HG02970 (cell line): ENCODE measurements around the gene LRP1B.

Source experiments
- ATAC-seq: cut with Tn5 transposase; IDR thresholded peaks from one replicate; pipeline ENCODE4 v1.9.1; 2021; ENCODE audit warnings: mild to moderate bottlenecking, moderate library complexity, moderate number of reproducible peaks; ENCODE audit not compliant: unreplicated experiment, low FRiP score

The LRP1B gene

DNA sequence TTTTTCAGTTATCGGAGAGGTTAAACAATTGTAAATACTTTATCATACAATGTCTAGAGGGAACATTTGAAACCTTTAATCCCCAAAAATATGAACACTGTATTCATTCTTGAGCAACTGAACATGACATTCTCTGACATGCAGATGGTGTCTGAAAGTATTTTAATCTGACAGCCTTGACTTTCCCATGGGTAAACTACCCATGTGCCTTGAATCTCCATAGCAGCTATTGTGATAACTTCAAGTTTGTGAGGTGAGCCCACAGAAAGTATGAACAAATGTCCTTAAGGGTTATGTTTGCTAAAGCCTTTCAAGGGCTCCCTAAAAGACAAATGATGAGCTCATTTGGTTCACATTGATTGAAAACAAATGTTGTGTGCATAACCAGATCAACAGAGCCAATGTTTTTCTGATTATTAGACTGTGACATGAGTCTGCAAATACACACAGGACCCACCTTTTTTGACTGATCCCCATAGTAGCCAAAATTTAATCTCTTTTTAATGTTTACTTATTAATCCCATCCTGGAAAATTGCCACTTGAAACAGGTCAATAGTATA, 1326.0 kb downstream of the LRP1B start:
- ATAC-seq = no peak

DNA sequence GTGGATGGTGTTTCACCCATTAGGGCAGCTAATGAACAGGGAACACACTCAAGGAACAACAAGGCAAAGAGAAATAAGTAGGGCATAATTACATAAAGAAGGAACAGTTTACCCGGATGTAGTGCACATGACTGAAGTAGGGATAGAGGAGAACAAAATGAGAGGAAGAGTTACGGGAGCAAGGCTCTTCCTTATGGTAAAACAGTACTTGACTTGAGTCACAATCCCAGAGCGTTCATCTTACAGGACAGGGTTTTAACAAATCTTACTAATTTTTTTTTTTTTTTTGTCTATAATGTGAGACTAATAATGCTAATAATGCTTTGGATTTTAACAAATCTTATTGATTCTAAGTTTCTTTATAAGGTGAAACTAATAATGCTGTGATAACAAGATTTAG, 1329.5 kb downstream of the LRP1B start:
- ATAC-seq = no peak

DNA sequence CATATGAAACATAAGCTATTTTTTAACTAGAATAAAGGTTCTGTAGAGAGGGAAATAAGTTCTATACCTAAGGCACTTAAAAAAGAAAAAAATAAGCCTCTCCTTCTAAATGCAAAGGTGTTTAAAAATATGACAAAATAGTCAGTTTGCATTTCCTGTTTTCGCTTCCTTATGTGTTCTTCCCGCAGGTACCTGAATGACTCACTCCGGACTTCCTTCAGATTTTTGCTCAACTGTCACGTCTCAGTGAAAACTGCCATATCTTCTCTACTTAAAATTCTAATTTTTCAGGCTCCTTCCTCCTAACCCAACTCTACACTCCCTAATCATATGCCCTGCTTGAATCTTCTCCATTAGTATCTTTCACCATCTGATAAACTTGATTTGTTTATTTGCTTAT, 1333.1 kb downstream of the LRP1B start:
- ATAC-seq = no peak

DNA sequence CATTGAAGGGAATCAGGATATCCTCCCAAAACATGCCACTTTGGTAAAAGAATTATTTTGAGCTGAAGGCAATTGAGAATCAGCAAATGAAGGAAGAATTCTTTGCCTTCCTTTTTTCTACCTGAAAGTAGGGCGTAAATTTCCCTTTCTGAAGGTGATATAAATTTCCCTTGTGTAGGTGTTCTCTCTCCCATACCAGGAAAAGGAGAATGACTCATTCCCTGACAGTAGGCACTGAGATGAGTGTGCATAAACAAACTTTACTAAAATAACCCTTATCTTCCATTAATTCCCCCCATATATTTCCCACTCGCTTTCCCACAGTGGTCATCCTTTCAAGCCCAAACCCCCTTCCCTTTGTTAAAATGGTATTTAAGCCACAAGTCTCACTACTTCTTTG, 1339.0 kb downstream of the LRP1B start:
- no peak for ATAC-seq

DNA sequence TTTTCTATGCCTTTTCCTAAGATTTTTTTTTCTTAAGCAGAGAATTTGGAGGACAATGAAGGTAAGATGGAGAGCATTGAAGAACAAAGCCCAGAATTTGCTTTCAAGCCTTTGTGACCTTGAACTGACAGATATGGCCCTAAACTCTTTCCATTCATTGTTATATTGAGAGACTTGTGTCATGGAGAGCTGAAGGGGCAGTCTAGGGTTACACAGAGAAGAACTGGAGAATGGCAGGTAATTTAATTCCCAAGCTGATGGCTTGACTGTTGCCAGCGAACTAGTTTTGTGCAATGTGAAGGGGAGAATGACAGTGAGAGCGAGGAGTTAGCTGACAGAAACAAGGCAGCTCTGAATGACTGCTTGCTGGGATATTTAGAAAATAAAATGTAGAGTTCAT, 1344.2 kb downstream of the LRP1B start:
- no peak for ATAC-seq

DNA sequence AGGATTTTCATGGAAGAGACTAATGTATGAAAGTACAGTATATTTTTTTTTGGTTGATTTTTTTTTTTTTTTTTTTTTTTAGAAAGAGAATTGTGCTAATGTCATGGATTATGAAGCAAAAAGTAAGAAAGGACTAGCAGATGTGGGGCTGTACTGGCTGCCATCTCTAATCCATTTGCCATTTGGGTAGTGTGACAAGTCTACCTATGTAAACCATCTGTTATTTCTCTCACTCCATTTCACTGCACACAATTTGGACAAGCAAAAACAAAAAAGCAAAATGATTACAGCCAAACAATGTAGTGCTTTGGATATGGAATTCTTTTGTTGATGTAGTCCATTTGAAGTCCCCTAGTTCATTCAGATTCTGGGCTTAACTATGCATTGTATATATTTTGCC, 1355.4 kb downstream of the LRP1B start:
- no peak for ATAC-seq

DNA sequence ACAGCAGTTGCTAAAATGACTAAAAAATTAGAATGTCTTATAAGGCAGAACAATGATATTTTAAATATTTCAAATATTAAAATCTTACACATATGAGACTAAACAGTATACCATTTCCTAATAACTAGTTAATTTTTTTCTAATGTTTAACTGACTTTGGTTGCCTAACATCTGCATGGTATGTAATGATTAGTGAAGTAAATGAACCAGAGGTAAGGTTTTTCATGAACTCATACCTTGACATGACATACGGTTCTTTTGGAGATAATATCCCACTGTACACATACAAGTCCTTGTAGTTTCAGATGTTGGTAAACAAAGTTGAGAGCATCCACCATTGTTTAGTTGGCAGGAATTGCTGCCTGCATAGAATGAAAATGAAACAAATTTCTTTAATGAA, 1360.2 kb downstream of the LRP1B start:
- ATAC-seq = no peak

DNA sequence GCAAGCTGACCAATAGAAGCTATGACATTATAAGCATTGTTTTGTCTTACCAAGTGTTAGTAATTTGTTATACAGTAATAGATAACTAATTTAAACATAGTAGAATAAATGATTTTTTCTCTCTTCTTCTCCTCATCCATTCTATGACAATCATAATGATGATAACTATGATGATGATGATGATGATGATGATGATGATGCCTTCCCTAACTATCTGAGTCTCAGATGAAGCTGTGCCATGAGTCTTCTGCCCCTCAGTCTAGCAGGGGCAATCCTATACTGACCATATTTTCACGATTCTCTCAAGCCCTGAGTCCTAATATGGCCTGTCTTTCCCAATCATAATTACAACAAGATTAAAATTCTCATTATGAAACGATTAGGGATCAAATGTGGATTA, 1369.0 kb downstream of the LRP1B start:
- ATAC-seq = no peak

DNA sequence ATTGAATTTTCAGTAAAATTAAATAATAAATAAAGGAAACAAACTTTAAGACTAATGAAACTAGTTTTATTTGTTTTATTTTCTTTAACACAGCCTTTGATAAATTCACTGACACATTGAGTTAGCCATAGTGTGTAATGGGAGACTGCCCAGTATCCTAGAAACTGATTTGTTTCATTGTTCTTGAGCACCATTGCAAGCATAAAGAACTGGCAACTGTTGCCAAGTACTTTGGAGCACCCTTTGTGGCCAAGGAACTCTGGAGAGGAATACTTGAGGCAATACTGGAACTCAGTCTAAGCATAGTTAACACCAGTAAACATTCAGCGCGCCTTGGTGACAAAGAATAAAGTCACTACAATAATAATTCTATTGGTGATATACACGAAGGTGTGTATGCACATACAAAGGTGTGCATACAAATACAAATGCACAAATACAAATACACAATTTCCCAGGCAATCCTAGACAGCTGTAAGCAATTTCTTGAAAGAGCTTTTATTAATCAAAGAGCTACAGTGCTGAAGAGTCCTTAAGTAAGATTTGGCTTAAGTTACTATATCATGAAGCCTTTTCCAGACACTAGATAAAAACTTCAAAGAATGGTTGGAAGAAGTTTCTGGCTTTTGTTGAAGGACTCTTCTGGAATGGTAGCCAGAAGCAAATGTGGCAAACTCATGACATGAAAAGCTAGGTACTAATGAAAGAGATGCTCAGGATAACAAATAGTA, 1371.2 kb downstream of the LRP1B start:
- no peak for ATAC-seq

DNA sequence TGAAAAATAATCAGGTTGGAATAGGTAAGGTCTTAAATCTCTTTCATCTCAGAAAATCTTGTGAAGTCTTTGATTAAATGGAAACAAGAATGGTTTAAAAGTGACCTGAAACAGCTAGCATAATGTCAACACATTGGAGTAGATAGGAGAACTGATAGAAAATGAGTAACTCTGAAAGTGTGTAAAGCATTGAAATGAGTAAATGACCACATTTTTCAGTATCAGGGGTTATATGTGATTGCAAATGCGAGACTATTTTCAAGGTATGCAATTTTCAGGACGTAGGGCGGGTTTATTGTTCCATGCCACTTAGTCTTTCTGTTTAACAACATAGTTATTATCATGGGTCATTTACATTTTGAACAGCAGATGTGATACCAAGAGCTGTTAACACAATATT, 1383.2 kb downstream of the LRP1B start:
- peak; percentile 83 for ATAC-seq

DNA sequence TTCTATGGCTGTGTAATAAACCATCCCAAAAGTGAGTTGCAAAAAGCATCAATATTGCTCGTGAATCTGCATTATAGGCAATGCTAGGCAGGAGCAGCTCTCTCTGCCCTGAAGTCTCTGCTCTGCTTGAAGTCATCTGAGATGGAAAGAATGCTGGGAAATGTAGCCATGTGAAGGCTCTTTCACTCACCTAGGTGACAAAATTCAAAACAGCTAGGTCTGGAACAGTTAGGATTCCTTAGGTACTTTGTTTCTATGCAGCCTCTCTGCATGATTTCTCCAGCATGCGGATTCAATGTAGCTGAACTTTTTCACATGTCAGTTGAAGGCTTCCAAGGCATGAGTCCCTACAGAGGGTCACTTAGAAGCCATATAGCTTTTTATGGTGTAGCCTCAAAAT, 1383.7 kb downstream of the LRP1B start:
- no peak for ATAC-seq

DNA sequence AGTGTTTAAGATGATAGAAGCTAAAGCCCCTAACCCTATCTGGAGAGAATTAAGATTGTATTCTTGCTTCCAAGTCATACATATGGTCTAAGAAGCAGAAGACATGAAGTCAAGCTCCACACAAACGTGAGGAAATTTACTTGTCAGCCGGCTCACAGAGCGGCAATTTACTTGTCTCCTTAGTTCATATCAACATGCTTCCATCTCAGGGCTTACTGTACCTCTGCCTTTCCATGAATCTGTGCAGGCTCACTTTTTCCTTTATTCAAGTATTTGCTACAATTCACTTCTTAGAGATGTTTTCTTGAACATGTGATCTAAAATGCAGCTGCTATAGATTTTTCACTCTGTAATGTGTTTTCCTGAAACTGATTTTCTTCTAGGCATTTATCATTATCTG, 1386.4 kb downstream of the LRP1B start:
- ATAC-seq = no peak

DNA sequence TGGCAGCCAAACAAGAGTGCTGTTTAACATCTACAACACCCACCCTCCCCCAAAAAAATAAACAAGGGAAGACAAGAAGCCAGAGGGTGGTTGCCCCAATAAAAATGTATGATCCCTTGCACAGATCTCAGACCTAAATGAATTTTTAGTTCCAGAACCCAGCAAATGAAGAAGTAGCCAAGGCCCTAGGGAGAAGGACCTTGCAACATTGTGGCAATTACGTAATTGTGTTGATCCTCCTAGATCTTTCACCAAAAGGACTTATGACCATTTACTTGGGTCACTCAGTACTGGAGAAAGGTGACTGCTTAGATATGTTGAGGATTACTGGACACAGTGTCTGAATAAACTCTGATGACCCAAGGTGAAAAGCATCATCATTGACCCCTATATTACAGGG, 1393.8 kb downstream of the LRP1B start:
- no peak for ATAC-seq

DNA sequence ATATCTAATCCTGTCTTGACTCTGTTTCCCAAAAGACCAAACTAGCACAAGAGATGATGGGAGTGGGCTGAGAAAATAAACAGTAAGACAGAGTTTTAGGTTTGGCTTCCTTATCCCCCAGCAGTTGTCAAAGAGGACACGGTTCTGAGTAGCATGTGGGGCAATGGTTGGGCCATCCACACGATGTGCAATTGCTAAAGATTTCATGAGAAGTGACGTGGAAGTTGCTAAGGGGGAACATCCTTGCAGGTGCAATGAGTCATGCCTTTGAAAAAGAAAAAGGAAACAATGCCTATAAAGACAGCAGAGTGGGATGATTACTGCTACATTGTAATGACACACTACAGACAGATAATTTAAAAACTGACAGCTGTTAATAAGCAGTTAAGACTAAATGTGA, 1395.8 kb downstream of the LRP1B start:
- ATAC-seq = no peak

DNA sequence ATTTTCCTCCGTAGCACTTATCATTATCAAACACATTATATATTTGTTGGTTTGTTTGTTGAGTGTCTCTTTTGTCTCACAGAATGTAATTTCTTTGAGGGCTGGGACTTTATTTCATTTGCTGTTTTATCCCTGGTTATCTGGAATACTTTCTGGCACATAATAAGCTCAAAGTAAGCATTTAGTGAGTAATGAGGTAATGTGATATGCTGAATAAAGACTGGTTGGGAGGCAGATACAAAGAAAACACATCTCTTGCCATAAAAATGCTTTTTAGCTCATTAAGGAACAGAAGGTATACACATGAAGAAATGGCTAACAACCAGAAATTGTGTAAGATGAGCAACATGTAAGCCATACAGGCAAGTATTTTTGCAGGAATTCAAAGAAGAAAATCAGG, 1411.8 kb downstream of the LRP1B start:
- ATAC-seq = no peak

DNA sequence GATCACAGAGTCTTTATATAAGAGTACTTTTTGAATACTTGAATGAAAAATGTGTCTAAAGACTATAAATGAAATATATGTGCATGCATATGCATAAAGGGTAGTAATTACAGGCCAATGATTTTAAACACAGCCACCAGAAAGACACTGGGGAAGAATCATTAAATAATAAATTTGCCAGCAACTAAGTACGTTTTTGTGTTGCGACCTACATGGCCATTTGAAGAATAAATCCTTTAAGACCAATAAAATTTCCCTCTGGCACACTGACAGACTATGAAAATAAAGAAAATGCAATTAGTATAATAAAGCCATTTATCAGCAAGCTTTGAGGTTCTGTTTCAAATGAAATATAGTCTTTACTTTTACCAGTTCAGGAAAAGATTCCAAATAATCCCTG, 1413.3 kb downstream of the LRP1B start:
- no peak for ATAC-seq

DNA sequence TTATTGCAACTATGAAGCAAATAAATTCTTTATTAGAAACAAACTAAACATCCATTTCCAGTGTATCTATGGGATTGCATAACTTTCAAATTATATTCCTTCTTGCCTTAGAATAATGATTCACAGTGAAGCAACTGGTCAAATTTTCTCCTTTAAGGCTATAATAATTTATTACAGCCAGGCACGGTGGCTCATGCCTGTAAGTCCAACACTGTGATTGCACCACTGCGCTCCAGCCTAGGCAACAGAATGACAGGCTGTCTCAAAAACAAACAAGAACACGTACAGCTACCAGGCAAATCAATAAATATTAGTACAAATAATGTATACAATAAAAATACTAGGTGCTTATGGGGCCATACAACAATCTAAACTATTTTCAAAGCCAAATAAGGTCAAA, 1416.2 kb downstream of the LRP1B start:
- no peak for ATAC-seq

DNA sequence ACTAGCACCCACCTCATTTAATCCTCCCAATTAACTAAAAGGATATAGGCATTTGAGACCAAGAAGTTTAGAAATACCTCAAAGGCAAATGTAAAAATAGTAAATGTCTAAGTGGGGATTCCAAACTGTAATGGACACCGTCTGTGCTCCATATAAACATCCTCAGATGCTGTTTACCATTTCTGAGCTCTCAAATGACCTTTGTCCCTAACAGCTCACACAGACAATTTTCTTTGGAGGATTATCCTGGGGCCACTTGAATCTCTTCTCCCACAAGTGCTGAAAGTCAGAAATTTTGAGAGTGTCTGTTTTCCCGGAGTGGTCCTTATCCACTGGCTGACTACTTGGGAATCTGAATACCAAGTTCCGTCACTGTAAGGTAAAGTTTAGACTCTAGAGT, 1418.9 kb downstream of the LRP1B start:
- ATAC-seq = no peak

DNA sequence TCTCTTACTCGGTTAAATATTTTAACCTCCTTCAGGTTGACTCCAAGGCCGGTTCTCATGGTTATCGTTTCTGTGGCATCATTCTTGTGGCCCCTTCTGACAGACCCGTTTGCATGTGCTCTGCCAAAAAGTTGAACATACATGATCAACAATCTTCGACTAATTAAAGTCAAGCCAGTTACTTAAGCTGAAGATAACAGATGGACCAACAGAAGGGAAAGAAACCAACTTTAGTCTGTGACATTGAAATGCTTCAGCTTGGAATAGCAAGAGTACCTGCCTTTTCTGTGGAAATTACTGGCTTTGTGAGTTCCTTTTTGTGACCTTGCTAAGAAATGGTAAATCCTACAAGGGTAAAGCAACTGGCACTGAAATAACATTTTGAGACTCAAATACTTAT, 1429.1 kb downstream of the LRP1B start:
- no peak for ATAC-seq

DNA sequence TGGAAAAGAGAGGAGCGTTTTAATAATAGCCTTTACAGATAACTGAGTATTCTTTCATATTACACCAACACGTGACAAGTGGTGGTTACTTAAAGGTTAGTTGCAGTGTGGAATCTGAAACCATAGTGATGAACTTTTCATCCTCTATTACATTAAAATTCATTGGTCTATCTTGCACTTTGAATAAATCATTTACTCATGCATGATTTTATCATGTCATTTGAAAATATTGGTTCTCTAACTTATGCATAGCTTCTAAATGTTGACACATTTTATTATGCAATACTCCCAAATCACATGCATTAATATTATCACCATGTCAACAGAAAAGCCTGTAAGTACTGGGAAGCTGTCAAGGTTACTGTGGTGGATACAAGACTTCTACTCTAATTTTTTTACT, 1432.2 kb downstream of the LRP1B start:
- ATAC-seq = no peak

DNA sequence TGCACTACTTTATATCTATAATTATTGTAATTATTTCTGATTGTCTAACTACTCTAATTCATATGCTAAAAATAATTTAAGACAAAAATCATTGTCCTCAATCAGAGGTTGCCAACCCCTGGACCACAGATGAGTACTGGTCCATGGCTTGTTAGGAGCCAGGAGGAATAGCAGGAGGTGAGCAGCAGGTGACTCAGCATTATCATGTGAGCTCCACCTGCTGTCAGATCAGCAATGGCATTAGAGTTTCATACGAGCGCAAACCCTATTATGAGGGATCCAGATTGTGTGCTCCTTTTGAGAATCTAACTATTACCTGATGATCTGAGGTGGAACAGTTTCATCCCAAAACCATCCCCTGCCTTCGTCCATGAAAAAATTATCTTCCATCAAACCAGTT, 1434.4 kb downstream of the LRP1B start:
- ATAC-seq = no peak

DNA sequence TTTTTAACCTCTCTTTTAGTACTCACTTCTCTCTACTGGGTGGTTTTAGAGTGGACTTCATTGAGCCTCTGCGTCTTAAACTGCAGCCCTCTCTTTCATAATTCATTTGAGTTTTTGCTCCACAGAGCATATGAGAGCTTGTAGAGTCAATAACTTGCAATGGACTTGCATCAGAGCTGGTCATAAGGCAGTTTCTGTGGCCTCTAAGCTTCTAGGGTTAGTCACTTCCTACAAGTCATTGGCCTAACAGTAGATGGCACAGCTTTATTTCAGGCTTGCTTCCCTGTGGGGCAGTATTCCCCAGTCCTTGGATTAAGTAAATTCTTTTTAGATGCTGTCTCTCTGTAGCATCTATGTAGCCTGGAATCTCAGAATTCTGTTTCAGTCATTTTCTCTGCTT, 1435.7 kb downstream of the LRP1B start:
- ATAC-seq = no peak

DNA sequence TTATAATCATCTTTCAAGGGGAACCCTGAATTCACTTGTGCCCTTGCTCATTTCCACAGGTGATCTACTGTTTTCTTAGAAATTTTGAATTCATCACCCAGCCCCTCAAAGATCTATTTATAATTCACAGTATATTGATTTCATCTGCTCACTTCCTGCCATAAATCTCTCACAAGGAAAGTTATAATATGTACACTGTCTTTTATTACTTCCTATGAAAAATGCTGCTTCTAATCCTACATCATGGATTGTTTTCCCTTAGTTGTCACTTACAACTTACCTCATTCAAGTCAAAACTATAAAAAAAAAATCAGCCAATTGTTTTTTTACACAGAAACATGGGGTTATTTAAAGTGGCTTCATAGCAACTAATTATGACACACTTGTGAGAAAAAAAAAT, 1443.0 kb downstream of the LRP1B start:
- ATAC-seq = no peak
